Spleen (tissue), 7 donors: ENCODE measurements around the gene RFXANK.

ENCODE experiments used
- POLR2A ChIP-seq, 3 donors: fragments of 450-650 bp; IDR thresholded peaks; one replicate each; pipeline ENCODE4 v1.5.1; 2017; ENCODE audit warnings: antibody characterized with exemption in 3 of 3, mild to moderate bottlenecking in 1 of 3
- TF ChIP-seq, protein P1 (sequence below), 11 experiments: fragments of 200-600 bp in 7 of 11; fragments of 450-650 bp in 4 of 11; sonication (generic) in 4 of 11; IDR thresholded peaks in 8 of 11; conservative IDR thresholded peaks in 3 of 11; 1 replicate in 7 of 11; 2 replicates in 4 of 11; pipeline versions ENCODE4 v1.4.0 to v1.8.0; 2016 to 2021; ENCODE audit warnings: antibody characterized with exemption in 11 of 11, inconsistent platforms in 4 of 11, mild to moderate bottlenecking in 1 of 11
- donor health status: DM: no; HTN: no; CAD: no; lungs with moderate emphysema.
- donor health status: DM: no; HTN: no; CAD: no.
- donor health status: DM: no; HTN: no; CAD: no.

DNA sequence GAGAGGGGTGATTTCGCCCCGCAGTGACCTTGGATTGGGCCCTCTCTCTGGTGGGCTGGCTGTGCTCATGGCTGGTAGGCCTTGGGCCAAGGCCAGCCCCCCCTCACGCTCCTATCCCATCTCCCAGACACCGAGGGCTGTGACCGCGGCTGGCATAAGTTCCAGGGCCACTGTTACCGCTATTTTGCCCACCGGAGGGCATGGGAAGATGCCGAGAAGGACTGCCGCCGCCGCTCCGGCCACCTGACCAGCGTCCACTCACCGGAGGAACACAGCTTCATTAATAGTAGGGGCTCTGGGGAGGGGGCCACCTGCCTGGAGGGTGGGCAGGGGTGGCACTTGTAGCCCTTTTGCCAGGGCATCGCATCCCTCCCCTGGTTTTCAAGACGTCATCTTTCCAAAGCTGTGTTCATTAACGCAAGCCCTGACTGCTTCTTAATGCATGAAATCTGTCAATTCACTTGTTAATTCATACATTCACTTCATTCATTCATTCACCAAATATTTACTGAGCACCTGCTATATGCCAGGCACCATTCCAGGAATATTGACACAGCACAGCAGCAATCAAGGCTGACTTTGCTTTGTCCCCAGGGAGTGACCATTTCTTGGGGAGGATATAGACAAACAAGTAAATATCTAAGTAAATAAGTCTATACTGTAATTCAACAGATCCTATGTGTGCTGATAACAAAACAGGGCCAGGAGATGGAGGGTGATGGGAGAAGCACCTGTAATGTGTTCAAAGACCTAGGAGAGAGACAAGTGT lies 46.3 kb downstream of the RFXANK start:
- TF ChIP-seq, protein P1, sequence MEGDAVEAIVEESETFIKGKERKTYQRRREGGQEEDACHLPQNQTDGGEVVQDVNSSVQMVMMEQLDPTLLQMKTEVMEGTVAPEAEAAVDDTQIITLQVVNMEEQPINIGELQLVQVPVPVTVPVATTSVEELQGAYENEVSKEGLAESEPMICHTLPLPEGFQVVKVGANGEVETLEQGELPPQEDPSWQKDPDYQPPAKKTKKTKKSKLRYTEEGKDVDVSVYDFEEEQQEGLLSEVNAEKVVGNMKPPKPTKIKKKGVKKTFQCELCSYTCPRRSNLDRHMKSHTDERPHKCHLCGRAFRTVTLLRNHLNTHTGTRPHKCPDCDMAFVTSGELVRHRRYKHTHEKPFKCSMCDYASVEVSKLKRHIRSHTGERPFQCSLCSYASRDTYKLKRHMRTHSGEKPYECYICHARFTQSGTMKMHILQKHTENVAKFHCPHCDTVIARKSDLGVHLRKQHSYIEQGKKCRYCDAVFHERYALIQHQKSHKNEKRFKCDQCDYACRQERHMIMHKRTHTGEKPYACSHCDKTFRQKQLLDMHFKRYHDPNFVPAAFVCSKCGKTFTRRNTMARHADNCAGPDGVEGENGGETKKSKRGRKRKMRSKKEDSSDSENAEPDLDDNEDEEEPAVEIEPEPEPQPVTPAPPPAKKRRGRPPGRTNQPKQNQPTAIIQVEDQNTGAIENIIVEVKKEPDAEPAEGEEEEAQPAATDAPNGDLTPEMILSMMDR (IDR thresholded peaks at IDR 0.05 in 8 of 11, conservative IDR thresholded peaks at IDR 0.05 in 3 of 11) = no peak
- TF ChIP-seq POLR2A (IDR thresholded peaks at IDR 0.05) = no peak
